Left renal cortex interstitium (tissue), 4 donors: ENCODE measurements around the gene GRIK1. TPM values are rescaled to one million over a fixed set of nuclear protein-coding genes. Genes with fewer than 3 reads are reported as not detected.

Source experiments
- DNase-seq, 4 donors: peaks; one replicate each; pipeline ENCODE4 v3.0.0-alpha.2; 2013; ENCODE audit warnings: low read depth in 4 of 4, low spot score in 2 of 4, missing footprints in 1 of 4
- polyA plus RNA-seq, 4 donors: library from polyadenylated mRNA; unstranded; fragments of 120-200 nt; gene quantifications; one replicate each; pipeline ENCODE4 v1.2.1, GENCODE V29; 2013; ENCODE audit not compliant: insufficient read length in 4 of 4

Gene GRIK1
- polyA plus RNA-seq, 4 donors, result 1.4 to 1.9 (median 1.5) TPM

GRCh38 chr21:29725025-29725736 is 214.6 kb downstream of the GRIK1 start:
- no peak for DNase-seq

- DNase-seq, result no peak
Observed at GRCh38 chr21:29721964-29722363, 217.8 kb downstream of the GRIK1 start.

- no peak for DNase-seq
Observed at GRCh38 chr21:29721221-29721620, 218.6 kb downstream of the GRIK1 start.

DNA sequence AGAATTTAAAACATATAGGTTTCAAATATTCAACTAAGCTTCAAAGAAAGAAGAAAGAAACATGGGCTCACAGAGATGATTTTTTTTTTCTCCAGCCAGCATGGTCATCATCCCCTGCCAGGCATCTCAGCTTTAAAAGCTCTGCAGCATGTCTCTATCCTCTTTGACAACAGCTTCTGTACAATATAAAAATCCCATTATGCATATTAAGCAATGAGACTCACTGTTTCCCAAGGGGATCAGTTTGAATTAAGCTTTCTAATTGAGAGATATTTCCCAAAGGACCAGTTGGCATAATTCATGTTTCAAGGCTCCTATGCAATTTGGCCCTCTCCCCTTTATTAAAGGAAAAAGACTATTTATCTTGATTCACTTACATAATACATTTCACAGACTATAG is 220.3 kb downstream of the GRIK1 start:
- DNase-seq, result no peak

GRCh38 chr21:29718081-29718815 is 221.5 kb downstream of the GRIK1 start:
- no peak for DNase-seq

GRCh38 chr21:29717659-29718058 is 222.1 kb downstream of the GRIK1 start:
- no peak for DNase-seq

DNA sequence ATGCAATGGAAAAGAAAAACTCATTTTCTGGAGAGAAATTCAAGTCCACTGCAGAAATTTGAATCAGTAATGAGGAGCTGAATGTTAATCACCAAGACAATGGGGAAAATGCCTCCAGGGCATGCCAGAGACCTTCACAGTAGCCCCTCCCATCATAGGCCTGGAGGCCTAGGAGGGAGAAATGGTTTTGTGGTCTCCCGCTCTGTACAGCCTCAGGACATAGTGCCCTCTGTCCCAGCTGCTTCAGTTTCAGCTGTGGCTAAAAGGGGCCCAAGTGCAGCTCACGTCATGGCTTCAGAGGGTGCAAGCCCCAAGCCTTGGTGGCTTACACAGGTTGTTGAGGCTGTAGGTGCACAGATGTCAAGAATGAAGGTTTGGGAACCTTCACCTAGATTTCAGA is 223.0 kb downstream of the GRIK1 start:
- DNase-seq, result no peak

DNA sequence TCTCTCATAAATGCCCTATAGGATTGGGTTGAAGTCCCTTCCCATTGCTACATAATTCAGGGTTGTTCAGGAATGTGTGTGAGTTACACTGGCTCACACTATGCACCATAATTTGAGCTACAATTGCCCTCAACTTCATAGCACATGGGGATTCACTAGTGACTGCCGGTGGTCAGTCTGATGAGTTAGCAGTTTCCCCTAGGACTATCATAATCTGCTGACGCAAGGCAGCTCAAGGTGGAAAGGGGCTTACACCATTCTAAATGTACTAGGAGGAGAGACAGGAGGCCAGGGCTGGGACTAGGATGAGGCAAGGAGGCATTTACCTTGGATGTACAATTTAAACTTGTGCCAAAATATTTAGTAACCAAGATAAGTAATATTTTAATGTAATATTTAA is 224.7 kb downstream of the GRIK1 start:
- DNase-seq, result no peak

GRCh38 chr21:29712818-29713217 is 227.0 kb downstream of the GRIK1 start:
- no peak for DNase-seq

DNA sequence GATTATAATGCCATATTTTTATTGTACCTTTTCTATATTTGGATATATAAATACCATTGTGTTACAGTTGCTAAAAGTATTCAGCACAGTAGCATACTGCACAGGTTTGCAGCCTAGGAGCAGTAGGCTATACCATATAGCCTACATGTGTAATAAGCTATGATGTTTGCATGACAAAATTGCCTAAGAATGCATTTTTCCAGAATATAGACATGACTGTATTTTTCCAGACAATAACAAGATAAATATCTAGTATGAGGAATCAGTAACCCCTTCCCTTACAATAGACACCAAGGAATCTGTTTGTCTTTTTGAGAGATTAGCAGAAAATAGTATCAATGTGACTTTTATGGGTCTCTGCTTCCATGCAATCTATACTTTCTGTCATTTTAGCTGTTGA is 228.6 kb downstream of the GRIK1 start:
- DNase-seq, result no peak

- no peak for DNase-seq
Observed at GRCh38 chr21:29710498-29710897, 229.3 kb downstream of the GRIK1 start.

- DNase-seq, result no peak
Observed at GRCh38 chr21:29708401-29708800, 231.4 kb downstream of the GRIK1 start.

DNA sequence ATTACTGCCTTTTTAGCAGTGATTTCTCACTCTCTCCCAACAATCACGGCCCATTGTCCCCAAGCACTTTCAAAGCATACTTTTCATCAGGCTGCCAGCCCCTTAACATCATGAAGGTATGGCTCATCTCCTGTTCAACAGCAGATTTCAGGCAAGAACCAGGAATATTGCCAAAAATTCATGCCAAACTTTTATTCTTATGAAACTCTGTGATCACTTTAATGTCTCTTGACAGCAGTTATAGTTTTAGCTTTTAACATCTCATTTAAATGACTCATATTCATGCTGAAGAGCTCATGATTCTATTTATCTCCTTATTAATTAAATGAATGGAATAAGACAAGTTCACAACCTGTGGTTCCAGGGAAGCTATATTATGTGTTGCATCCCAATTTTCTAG is 235.1 kb downstream of the GRIK1 start:
- DNase-seq, result no peak

- no peak for DNase-seq
Observed at GRCh38 chr21:29701676-29702075, 238.1 kb downstream of the GRIK1 start.

GRCh38 chr21:29697555-29698193 is 242.1 kb downstream of the GRIK1 start:
- no peak for DNase-seq

- DNase-seq, result no peak
Observed at GRCh38 chr21:29696937-29697336, 242.9 kb downstream of the GRIK1 start.

DNA sequence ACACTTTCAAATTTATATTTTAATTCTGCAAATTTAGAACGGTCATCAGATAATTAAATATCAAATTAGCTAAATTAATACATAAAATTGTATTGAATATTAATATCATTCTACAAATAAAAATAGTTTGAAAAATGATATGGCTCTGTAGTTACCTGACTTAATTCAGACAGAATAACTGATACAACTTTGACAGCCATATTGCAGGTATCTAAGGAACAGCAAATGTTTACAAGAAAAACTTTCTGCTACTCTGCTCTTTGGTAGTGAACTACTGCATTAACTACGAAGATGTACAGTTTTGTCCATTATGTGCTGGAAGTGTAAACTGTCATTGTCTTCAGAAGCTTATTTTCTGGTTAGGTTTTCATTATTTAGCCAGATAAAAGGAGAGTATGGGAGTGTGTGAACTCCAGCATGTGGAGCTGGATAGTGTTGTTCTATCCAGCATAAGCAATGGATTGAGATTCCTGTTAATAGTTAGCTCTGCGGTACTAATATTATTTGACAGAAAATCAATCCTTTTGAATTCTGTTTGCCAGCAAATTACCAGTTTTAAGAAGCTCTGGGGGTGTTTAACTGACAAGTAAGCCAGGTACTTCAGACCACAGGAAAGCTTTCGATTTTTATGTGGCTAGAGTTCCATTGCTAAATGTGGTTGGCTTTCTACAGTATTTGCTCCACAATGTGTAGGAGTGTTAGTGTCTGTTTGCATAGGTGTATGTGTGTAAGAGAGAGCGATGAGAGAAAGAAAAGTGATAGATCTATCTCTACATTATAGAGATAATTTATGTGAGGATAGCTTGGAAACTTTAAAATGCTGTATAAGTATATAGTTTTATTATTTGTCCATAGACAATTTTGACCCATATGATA is 247.9 kb downstream of the GRIK1 start:
- no peak for DNase-seq

GRCh38 chr21:29689753-29690152 is 250.0 kb downstream of the GRIK1 start:
- DNase-seq, result no peak

- no peak for DNase-seq
Observed at GRCh38 chr21:29684106-29684505, 255.7 kb downstream of the GRIK1 start.

DNA sequence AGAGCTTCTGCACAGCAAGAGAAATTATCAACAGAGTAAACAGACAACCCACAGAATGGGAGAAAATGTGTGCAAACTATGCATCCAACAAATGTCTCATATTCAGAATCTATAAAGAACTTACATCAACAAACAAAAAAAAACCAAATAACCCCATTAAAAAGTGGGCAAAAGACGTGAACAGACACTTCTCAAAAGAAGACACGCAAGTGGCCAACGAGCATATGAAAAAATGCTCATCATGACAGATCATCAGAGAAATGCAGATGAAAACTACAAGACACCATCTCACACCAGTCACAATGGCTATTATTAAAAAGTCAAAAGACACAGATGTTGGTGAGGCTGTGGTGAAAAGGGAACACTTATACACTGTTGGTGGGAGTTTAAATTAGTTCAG is 257.0 kb downstream of the GRIK1 start:
- no peak for DNase-seq

GRCh38 chr21:29680273-29680672 is 259.5 kb downstream of the GRIK1 start:
- DNase-seq, result no peak
